Stimulated activated memory B cell treated with anti-CD40 and anti-IgM and Interleukin-4, amounts not matched to agents 10 μg/mL and 1 μg/mL and 100 μg/mL, for 72 hours (primary cell): ENCODE data around the gene AZIN2.

Experiments used
- ATAC-seq: fragments of 150-1000 bp; cut with Tn5 transposase; 2 replicates; pipeline ENCODE4 v1.10.0; 2021
- H3K27ac Mint-ChIP-seq: one replicate; pipeline ENCODE4 v1.8.0; 2022; ENCODE audit warnings: mild to moderate bottlenecking, mixed read lengths
- H3K27me3 Mint-ChIP-seq: one replicate; pipeline ENCODE4 v1.8.0; 2022; ENCODE audit warnings: mixed read lengths
- H3K36me3 Mint-ChIP-seq: one replicate; pipeline ENCODE4 v1.8.0; 2022; ENCODE audit warnings: mixed read lengths
- H3K4me1 Mint-ChIP-seq: one replicate; pipeline ENCODE4 v1.8.0; 2022; ENCODE audit warnings: mixed read lengths
- H3K4me3 Mint-ChIP-seq: one replicate; pipeline ENCODE4 v1.8.0; 2022; ENCODE audit warnings: mild to moderate bottlenecking, moderate library complexity, mixed read lengths
- H3K9me3 Mint-ChIP-seq: one replicate; pipeline ENCODE4 v1.8.0; 2022; ENCODE audit warnings: mixed read lengths

The AZIN2 gene

DNA sequence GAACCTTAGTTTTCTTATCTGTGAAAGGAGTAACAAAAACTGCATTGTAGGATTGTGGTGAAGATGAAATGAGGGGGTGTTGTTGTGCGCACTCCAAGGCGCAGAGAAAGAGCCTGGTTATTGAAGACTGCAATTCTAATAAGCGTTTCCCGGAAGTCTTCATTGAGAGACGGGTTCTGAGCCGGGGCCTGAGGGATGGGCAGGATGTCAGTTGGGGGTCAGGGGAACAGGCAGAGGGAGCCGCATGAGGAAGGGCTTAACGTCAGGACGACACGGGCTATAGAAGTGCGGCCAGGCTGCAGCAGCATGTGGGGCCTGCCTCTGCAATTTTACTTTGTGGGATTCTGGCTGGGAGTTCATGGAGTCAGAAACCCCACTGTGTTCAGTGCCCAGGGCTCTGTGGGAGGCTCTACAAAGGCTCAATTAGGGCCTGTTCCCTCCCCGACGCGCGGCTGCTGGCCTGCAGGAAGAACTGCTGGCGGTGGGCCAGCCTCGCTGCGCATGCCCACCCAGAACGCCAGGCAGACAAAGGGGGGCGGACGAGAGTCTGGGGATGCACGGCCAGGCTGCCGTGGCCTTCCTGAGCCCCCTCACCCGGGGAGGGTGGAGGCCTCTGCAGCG, 80.2 kb downstream of the AZIN2 start:
- Mint-ChIP-seq H3K36me3 (peaks cover 40% of the 10 kb centered on the region), H3K27me3 (no peaks in the 10 kb centered on the region), H3K9me3 (no peaks in the 10 kb centered on the region), H3K4me1 (no peaks in the 10 kb centered on the region), H3K27ac (no peak overlapping the region), H3K4me3 (no peak overlapping the region)
- ATAC-seq, result no peak

GRCh38 chr1:33162141-33162540, 81.2 kb downstream of the AZIN2 start:
- peaks cover 37% of the 10 kb centered on the region for H3K36me3 Mint-ChIP-seq
- H3K9me3 Mint-ChIP-seq, result no peaks in the 10 kb centered on the region
- H3K27ac Mint-ChIP-seq, result no peak overlapping the region
- H3K4me1 Mint-ChIP-seq, result no peaks in the 10 kb centered on the region
- no peak for ATAC-seq
- no peaks in the 10 kb centered on the region for H3K27me3 Mint-ChIP-seq
- H3K4me3 Mint-ChIP-seq, result no peak overlapping the region

DNA sequence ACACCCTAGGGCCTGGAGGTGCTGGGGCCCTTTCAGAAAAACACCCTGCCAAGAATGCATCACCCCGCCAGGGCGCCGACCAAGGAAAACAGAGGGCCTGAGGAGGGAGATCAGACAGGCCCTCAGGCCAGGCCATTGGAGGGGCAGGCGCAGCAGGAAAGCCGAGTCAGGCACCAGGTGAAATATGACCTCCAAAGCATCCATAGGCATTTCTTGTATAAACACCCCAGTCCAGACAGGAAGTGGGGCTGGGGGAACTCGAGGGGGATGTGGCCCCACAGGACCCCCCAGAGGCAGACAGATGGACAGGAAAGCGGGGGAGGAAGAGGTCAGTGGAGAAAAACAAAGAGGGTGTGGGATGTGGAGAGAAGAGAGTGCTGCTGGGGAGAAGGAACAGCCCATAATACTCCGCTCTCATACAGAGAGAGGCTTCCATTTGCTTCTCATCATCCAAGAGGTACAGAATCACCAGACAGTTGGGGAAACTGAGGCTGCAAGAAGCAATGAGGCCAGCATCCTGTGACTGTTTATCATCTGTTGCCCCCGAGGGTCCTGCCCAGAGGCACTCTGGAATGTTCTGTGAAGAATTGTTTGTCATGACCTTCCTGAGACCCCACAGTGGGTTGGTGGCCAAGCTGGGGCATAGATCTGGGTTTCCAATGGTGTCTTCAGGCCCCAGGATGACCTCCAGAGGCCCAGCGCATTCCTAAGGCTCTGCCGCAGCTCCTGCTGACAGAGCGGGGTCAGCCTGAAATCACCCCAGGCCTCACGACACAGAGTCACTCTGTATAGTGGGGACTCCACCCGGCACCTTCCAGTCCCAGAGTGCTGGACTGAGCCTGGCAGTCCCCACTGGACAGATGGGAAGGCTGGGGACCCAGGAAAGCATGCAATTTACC, 82.9 kb downstream of the AZIN2 start:
- peaks cover 39% of the 10 kb centered on the region for H3K36me3 Mint-ChIP-seq
- H3K27me3 Mint-ChIP-seq, result no peaks in the 10 kb centered on the region
- no peaks in the 10 kb centered on the region for H3K4me1 Mint-ChIP-seq
- H3K9me3 Mint-ChIP-seq, result no peaks in the 10 kb centered on the region
- no peak for ATAC-seq
- no peak overlapping the region for H3K27ac Mint-ChIP-seq
- no peak overlapping the region for H3K4me3 Mint-ChIP-seq

DNA sequence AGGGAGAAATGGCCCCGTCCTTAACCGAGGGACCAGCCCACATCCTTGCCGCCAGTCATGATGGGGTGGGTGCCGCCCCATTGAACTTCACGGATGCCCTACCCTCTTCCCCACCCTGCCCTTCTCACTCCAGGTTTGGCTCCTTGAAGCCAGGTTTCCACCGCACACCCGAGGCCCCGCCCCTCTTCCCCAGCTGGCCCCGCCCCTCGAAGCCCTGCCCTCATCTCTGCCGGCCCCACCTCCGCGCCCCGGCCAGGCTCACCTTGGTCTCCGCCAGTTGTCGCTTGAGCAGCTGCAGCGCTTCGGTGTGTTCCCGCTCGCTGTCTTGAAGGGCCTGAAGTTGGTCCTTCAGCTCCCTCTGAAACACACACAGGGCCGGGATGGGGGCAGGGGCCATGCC, 84.3 kb downstream of the AZIN2 start:
- no peak for ATAC-seq
- Mint-ChIP-seq H3K9me3 (no peaks in the 10 kb centered on the region), H3K4me3 (no peak overlapping the region), H3K27me3 (no peaks in the 10 kb centered on the region), H3K27ac (no peak overlapping the region), H3K4me1 (no peaks in the 10 kb centered on the region), H3K36me3 (peaks cover 37% of the 10 kb centered on the region)

- Mint-ChIP-seq H3K27me3 (no peaks in the 10 kb centered on the region), H3K4me3 (no peak overlapping the region)
Measured at GRCh38 chr1:33165809-33166208, 84.9 kb downstream of the AZIN2 start.

GRCh38 chr1:33167650-33168447, 86.9 kb downstream of the AZIN2 start:
- no peak overlapping the region for H3K4me3 Mint-ChIP-seq
- no peak for ATAC-seq
- H3K27ac Mint-ChIP-seq, result no peak overlapping the region
- no peaks in the 10 kb centered on the region for H3K27me3 Mint-ChIP-seq
- peaks cover 11% of the 10 kb centered on the region for H3K4me1 Mint-ChIP-seq
- H3K9me3 Mint-ChIP-seq, result no peaks in the 10 kb centered on the region
- peaks cover 49% of the 10 kb centered on the region for H3K36me3 Mint-ChIP-seq

More at GRCh38 chr1:33165809-33166208, 84.9 kb downstream of the AZIN2 start:
- Mint-ChIP-seq H3K9me3 (no peaks in the 10 kb centered on the region), H3K36me3 (peaks cover 40% of the 10 kb centered on the region), H3K27ac (no peak overlapping the region), H3K4me1 (no peaks in the 10 kb centered on the region)
- ATAC-seq, result no peak

GRCh38 chr1:33168556-33169289, 87.8 kb downstream of the AZIN2 start:
- Mint-ChIP-seq H3K4me3 (no peak overlapping the region), H3K9me3 (no peaks in the 10 kb centered on the region), H3K4me1 (peaks cover 18% of the 10 kb centered on the region), H3K27me3 (no peaks in the 10 kb centered on the region), H3K27ac (no peak overlapping the region), H3K36me3 (peaks cover 49% of the 10 kb centered on the region)
- no peak for ATAC-seq

- Mint-ChIP-seq H3K27ac (no peak overlapping the region), H3K27me3 (no peaks in the 10 kb centered on the region), H3K4me1 (peaks cover 18% of the 10 kb centered on the region), H3K36me3 (peaks cover 46% of the 10 kb centered on the region), H3K4me3 (no peak overlapping the region), H3K9me3 (no peaks in the 10 kb centered on the region)
- no peak for ATAC-seq
Measured at GRCh38 chr1:33169290-33170055, 88.5 kb downstream of the AZIN2 start.
